SK-N-SH (cell line): ENCODE results near the gene GCLC. TPM values are rescaled to one million over a fixed set of nuclear protein-coding genes. Genes with fewer than 3 reads are reported as not detected.

Experiments used
- CTCF ChIA-PET: fragments of 300-600, 350-600 bp; formaldehyde crosslinking; extraction: SDS; loops from one replicate; lab custom pipeline; 2021; lab: Yijun Ruan, JAX
- POLR2A ChIA-PET: fragments of 350-600 bp; sonication (Branson Sonifier 250); formaldehyde crosslinking; extraction: SDS; loops from one replicate; lab custom pipeline; 2020; ENCODE audit warnings: antibody characterized with exemption, inconsistent platforms; lab: Yijun Ruan, JAX
- DNase-seq: peaks from one replicate; pipeline ENCODE4 v3.0.0; 2012
- H2AFZ ChIP-seq: fragments of 200-600 bp; sonication (generic); 2 replicates; pipeline ENCODE4 v1.8.1; 2016; ENCODE audit warnings: antibody characterized with exemption, mild to moderate bottlenecking, low read depth
- H3F3A ChIP-seq: fragments of 200-600 bp; sonication (generic); replicated peaks from 2 replicates; pipeline ENCODE3; 2016; ENCODE audit warnings: antibody characterized with exemption, mild to moderate bottlenecking; ENCODE audit not compliant: insufficient read depth
- H3K27ac ChIP-seq, 2 experiments: fragments of 200-500 bp in 1 of 2; fragments of 200-600 bp in 1 of 2; sonication (Bioruptor generic) in 1 of 2; sonication (generic), shearing (Covaris generic) in 1 of 2; 2 replicates each; pipeline versions ENCODE4 v1.5.1 to v1.6.1; 2014 to 2016; ENCODE audit warnings: low read depth in 2 of 2, inconsistent platforms in 1 of 2, low read length in 1 of 2, mild to moderate bottlenecking in 1 of 2, mixed read lengths in 1 of 2
- H3K27me3 ChIP-seq: fragments of 200-600 bp; sonication (generic), shearing (Covaris generic); 2 replicates; pipeline ENCODE4 v1.6.1; 2016; ENCODE audit warnings: mixed run types; ENCODE audit not compliant: insufficient read depth
- H3K36me3 ChIP-seq, 2 experiments: fragments of 200-500 bp in 1 of 2; fragments of 200-600 bp in 1 of 2; sonication (Bioruptor generic) in 1 of 2; sonication (generic) in 1 of 2; replicated peaks in 1 of 2; 2 replicates each; pipeline versions ENCODE3 to v1.5.1; 2014 to 2016; ENCODE audit warnings: low read length in 1 of 2, mild to moderate bottlenecking in 1 of 2; ENCODE audit not compliant: insufficient read depth in 2 of 2, control insufficient read depth in 1 of 2
- H3K4me1 ChIP-seq, 2 experiments: fragments of 200-500 bp in 1 of 2; fragments of 200-600 bp in 1 of 2; sonication (Bioruptor generic) in 1 of 2; sonication (generic), shearing (Covaris generic) in 1 of 2; 2 replicates each; pipeline versions ENCODE4 v1.5.1 to v1.6.1; 2014 to 2016; ENCODE audit warnings: low read depth in 1 of 2, low read length in 1 of 2, mixed run types in 1 of 2; ENCODE audit not compliant: insufficient read depth in 2 of 2, control insufficient read depth in 1 of 2
- H3K4me2 ChIP-seq: fragments of 200-600 bp; sonication (generic), shearing (Covaris generic); 2 replicates; pipeline ENCODE4 v1.6.1; 2017; ENCODE audit warnings: mixed run types
- H3K4me3 ChIP-seq, 2 experiments: fragments of 200-500 bp in 1 of 2; fragments of 200-600 bp in 1 of 2; sonication (Bioruptor generic) in 1 of 2; sonication (generic), shearing (Covaris generic) in 1 of 2; 2 replicates each; pipeline versions ENCODE4 v1.5.1 to v1.8.1; 2014 to 2016; ENCODE audit warnings: low read depth in 2 of 2, inconsistent platforms in 1 of 2, low read length in 1 of 2, mild to moderate bottlenecking in 1 of 2, mixed read lengths in 1 of 2, moderate library complexity in 1 of 2
- H3K79me2 ChIP-seq: fragments of 200-600 bp; sonication (generic); 2 replicates; pipeline ENCODE4 v1.8.1; 2017; ENCODE audit warnings: mild to moderate bottlenecking; ENCODE audit not compliant: insufficient read depth
- H3K9ac ChIP-seq: fragments of 200-600 bp; sonication (generic); 2 replicates; pipeline ENCODE4 v1.6.1; 2017; ENCODE audit warnings: mixed run types
- H3K9me2 ChIP-seq: fragments of 200-600 bp; sonication (generic); 2 replicates; pipeline ENCODE4 v1.6.1; 2017; ENCODE audit warnings: mixed run types
- H3K9me3 ChIP-seq: fragments of 200-600 bp; sonication (generic); 2 replicates; pipeline ENCODE4 v1.6.1; 2017; ENCODE audit warnings: mixed run types, mild to moderate bottlenecking, moderate library complexity
- H4K20me1 ChIP-seq: fragments of 200-600 bp; sonication (generic); 2 replicates; pipeline ENCODE4 v1.6.1; 2017; ENCODE audit warnings: mild to moderate bottlenecking, mixed run types; ENCODE audit not compliant: insufficient read depth
- CTCF ChIP-seq: fragments of 200-600 bp; sonication (generic); IDR thresholded peaks from 2 replicates; pipeline ENCODE4 v1.6.1; 2017; ENCODE audit warnings: antibody characterized with exemption, mild to moderate bottlenecking, moderate library complexity
- ELF1 ChIP-seq: IDR thresholded peaks from 2 replicates; pipeline ENCODE4 v1.4.0; 2012
- FOXM1 ChIP-seq: IDR thresholded peaks from 2 replicates; pipeline ENCODE4 v1.4.0; 2012; ENCODE audit warnings: low read depth, mild to moderate bottlenecking
- MEF2A ChIP-seq: IDR thresholded peaks from 2 replicates; pipeline ENCODE4 v1.4.0; 2012; ENCODE audit warnings: low read depth, borderline replicate concordance
- MXI1 ChIP-seq: IDR thresholded peaks from 2 replicates; pipeline ENCODE4 v1.6.1; 2012; ENCODE audit warnings: mild to moderate bottlenecking, low read depth, low read length, improper control_type of control experiment
- RAD21 ChIP-seq: IDR thresholded peaks from 2 replicates; pipeline ENCODE4 v1.6.1; 2012; ENCODE audit warnings: mild to moderate bottlenecking, low read length
- SMC3 ChIP-seq: IDR thresholded peaks from 2 replicates; pipeline ENCODE4 v1.6.1; 2012; ENCODE audit warnings: low read depth, low read length, improper control_type of control experiment
- TCF12 ChIP-seq: IDR thresholded peaks from 2 replicates; pipeline ENCODE4 v1.4.0; 2012
- ZBTB33 ChIP-seq: IDR thresholded peaks from 2 replicates; pipeline ENCODE4 v1.4.0; 2012; ENCODE audit warnings: low read depth, borderline replicate concordance
- WGBS: methylation state at CpG from one replicate; pipeline ENCODE4 v1.1.6; 2017; ENCODE audit warnings: low lambda C conversion rate; 5-methylcytosine and 5-hydroxymethylcytosine counted together
- polyA plus RNA-seq, 3 experiments: library from polyadenylated mRNA; depleted of rRNA; stranded (reverse); fragments of >200 nt; gene quantifications; 2 replicates each; pipeline ENCODE4 v1.2.3, GENCODE V29; 2012

Gene GCLC
- polyA plus RNA-seq, 1 of the 3 experiments (the other 2 are of a cell fraction) = 7.5 TPM

GRCh38 chr6:53486679-53487078, 58.2 kb downstream of the GCLC start:
- TF ChIP-seq ZBTB33 (no peak), MXI1 (no peak), TCF12 (no peak), MEF2A (no peak), CTCF (no peak), ELF1 (no peak)
- H3K4me1 ChIP-seq = peaks cover 0 to 8% of the 10 kb centered on the region in 2 experiments; a peak in 2 of 4 replicates

GRCh38 chr6:53484476-53485280, 60.2 kb downstream of the GCLC start:
- Histone ChIP-seq H3K4me1 (peaks cover 0 to 8% of the 10 kb centered on the region in 2 experiments; a peak in 2 of 4 replicates), H3K9me2 (no peaks in the 10 kb centered on the region), H2AFZ (peak overlapping the region; percentile 52), H3K9ac (no peak overlapping the region), H3K4me3 (peak overlapping the region in 1 of 2 experiments; percentile 19; a peak in 1 of 4 replicates), H3K36me3 (no peaks in the 10 kb centered on the region), H3K4me2 (peak overlapping the region; percentile 43; the same call in 1 of the 2 replicates), H3K27ac (no peak overlapping the region)
- 16% methylated on average over 9 of the region's 9 CpGs for WGBS
- ChIA-PET POLR2A (no interaction called here), CTCF (interaction anchor here (0.6 to 4.6 kb wide), 75 partner anchors 8 to 826 kb away, joined by 3 to 90 read pairs (median 4); partner anchors contain the start of gene GCLC)
- TF ChIP-seq RAD21 (peak; percentile 98), FOXM1 (no peak), CTCF (peak; percentile 99), MXI1 (no peak), SMC3 (peak; percentile 77)
- TF ChIP-seq, all 33 proteins: peak for 3
- Histone ChIP-seq H3K79me2 (no peaks in the 10 kb centered on the region), H3F3A (no peaks in the 10 kb centered on the region), H3K9me3 (no peaks in the 10 kb centered on the region), H4K20me1 (no peaks in the 10 kb centered on the region), H3K27me3 (peaks cover 17% of the 10 kb centered on the region)
- peak; percentile 27 for DNase-seq

More at GRCh38 chr6:53486679-53487078, 58.2 kb downstream of the GCLC start:
- DNase-seq = no peak
- Histone ChIP-seq H4K20me1 (no peaks in the 10 kb centered on the region), H3K27ac (no peak overlapping the region), H3F3A (no peaks in the 10 kb centered on the region), H3K27me3 (peaks cover 17% of the 10 kb centered on the region), H3K36me3 (no peaks in the 10 kb centered on the region), H3K9me2 (no peaks in the 10 kb centered on the region), H2AFZ (no peak overlapping the region), H3K79me2 (no peaks in the 10 kb centered on the region), H3K9me3 (no peaks in the 10 kb centered on the region), H3K9ac (no peak overlapping the region), H3K4me3 (no peak overlapping the region), H3K4me2 (no peak overlapping the region)
- ChIA-PET POLR2A (no interaction called here), CTCF (interaction anchor here (0.5 kb wide), 1 partner anchor 251 kb away, joined by 3 read pairs; no protein-coding TSS in a partner anchor)
- 13% methylated on average over 3 of the region's 3 CpGs for WGBS
